Neural cell (in vitro differentiated cells): ENCODE results near the gene SOS1. TPM values are rescaled to one million over a fixed set of nuclear protein-coding genes. Genes with fewer than 3 reads are reported as not detected.

ENCODE experiments used
- H2AFZ ChIP-seq: fragments of 200-600, 300-800 bp; sonication (generic), shearing (Covaris generic); 2 replicates; pipeline ENCODE4 v1.6.0; 2014; ENCODE audit warnings: low read depth, mild to moderate bottlenecking, antibody characterized with exemption, low read length, moderate library complexity
- H3F3A ChIP-seq: fragments of 200-600 bp; shearing (Covaris generic); 2 replicates; pipeline ENCODE4 v1.6.1; 2016; ENCODE audit warnings: mild to moderate bottlenecking, moderate library complexity, mixed read lengths, antibody characterized with exemption, low read length; ENCODE audit not compliant: insufficient read depth, poor library complexity, severe bottlenecking
- H3K27ac ChIP-seq: fragments of 200-600, 300-800 bp; sonication (generic), shearing (Covaris generic); 2 replicates; pipeline ENCODE4 v1.5.1; 2014; ENCODE audit warnings: mild to moderate bottlenecking, low read length, moderate library complexity
- H3K27me3 ChIP-seq: fragments of 300-800, 200-600 bp; sonication (generic), shearing (Covaris generic); 2 replicates; pipeline ENCODE4 v1.6.0; 2014; ENCODE audit warnings: mild to moderate bottlenecking, low read depth, low read length, moderate library complexity; ENCODE audit not compliant: insufficient read depth
- H3K36me3 ChIP-seq: fragments of 300-800, 200-600 bp; sonication (generic), shearing (Covaris generic); 2 replicates; pipeline ENCODE4 v1.5.1; 2014; ENCODE audit warnings: mild to moderate bottlenecking, antibody characterized with exemption, low read length, moderate library complexity; ENCODE audit not compliant: insufficient read depth
- H3K4me2 ChIP-seq: fragments of 300-800, 200-600 bp; sonication (generic), shearing (Covaris generic); 2 replicates; pipeline ENCODE4 v1.6.0; 2014; ENCODE audit warnings: mild to moderate bottlenecking, low read length
- H3K4me3 ChIP-seq: fragments of 300-800, 200-600 bp; sonication (generic), shearing (Covaris generic); 2 replicates; pipeline ENCODE4 v1.5.1; 2014; ENCODE audit warnings: mild to moderate bottlenecking, low read length, moderate library complexity
- H3K79me2 ChIP-seq: fragments of 200-600 bp; shearing (Covaris generic); replicated peaks from 2 replicates; pipeline ENCODE4 v1.6.0; 2014; ENCODE audit warnings: mild to moderate bottlenecking, low read length, moderate library complexity; ENCODE audit not compliant: insufficient read depth
- H3K9ac ChIP-seq: fragments of 300-800, 200-600 bp; sonication (generic), shearing (Covaris generic); 2 replicates; pipeline ENCODE4 v1.6.1; 2016; ENCODE audit warnings: mild to moderate bottlenecking, low read length, mixed read lengths
- H3K9me2 ChIP-seq: fragments of 200-600 bp; shearing (Covaris generic); 2 replicates; pipeline ENCODE4 v1.6.1; 2016; ENCODE audit warnings: mild to moderate bottlenecking, low read length, mixed read lengths; ENCODE audit not compliant: insufficient read depth
- H3K9me3 ChIP-seq: fragments of 200-600, 300-800 bp; sonication (generic), shearing (Covaris generic); 2 replicates; pipeline ENCODE4 v1.6.1; 2016; ENCODE audit warnings: mild to moderate bottlenecking, mixed run types, low read length, moderate library complexity, mixed read lengths
- H4K20me1 ChIP-seq: fragments of 200-600 bp; shearing (Covaris generic); 2 replicates; pipeline ENCODE4 v1.6.1; 2016; ENCODE audit warnings: mild to moderate bottlenecking, mixed run types; ENCODE audit not compliant: insufficient read depth
- CTCF ChIP-seq: fragments of 450-650 bp; IDR thresholded peaks from 2 replicates; pipeline ENCODE4 v1.5.1; 2014; ENCODE audit warnings: antibody characterized with exemption, mild to moderate bottlenecking, moderate library complexity; ENCODE audit not compliant: poor library complexity, severe bottlenecking
- EP300 ChIP-seq: fragments of 450-650 bp; conservative IDR thresholded peaks from 2 replicates; pipeline ENCODE4 v1.6.1; 2014; ENCODE audit warnings: antibody characterized with exemption, mild to moderate bottlenecking, moderate library complexity; ENCODE audit not compliant: poor library complexity, severe bottlenecking
- EZH2 ChIP-seq: fragments of 200-600, 300-800 bp; shearing (Covaris generic), sonication (generic); IDR thresholded peaks from 2 replicates; pipeline ENCODE4 v1.6.1; 2014; ENCODE audit warnings: antibody characterized with exemption, low read length, borderline replicate concordance, mild to moderate bottlenecking; ENCODE audit not compliant: insufficient read depth, poor library complexity, severe bottlenecking
- MXI1 ChIP-seq: fragments of 450-650 bp; conservative IDR thresholded peaks from 2 replicates; pipeline ENCODE4 v1.6.1; 2014; ENCODE audit warnings: antibody characterized with exemption, mild to moderate bottlenecking; ENCODE audit not compliant: poor library complexity, severe bottlenecking
- POLR2AphosphoS5 ChIP-seq: IDR thresholded peaks from 2 replicates; pipeline ENCODE4 v1.6.1; 2012
- RAD21 ChIP-seq: fragments of 450-650 bp; conservative IDR thresholded peaks from 2 replicates; pipeline ENCODE4 v1.6.1; 2014; ENCODE audit warnings: antibody characterized with exemption, mild to moderate bottlenecking, moderate library complexity
- REST ChIP-seq: IDR thresholded peaks from 2 replicates; pipeline ENCODE4 v1.6.1; 2012; ENCODE audit warnings: borderline replicate concordance
- SMC3 ChIP-seq: fragments of 450-650 bp; conservative IDR thresholded peaks from 2 replicates; pipeline ENCODE4 v1.6.1; 2014; ENCODE audit warnings: antibody characterized with exemption, mild to moderate bottlenecking, moderate library complexity; ENCODE audit not compliant: poor library complexity
- TAF1 ChIP-seq: IDR thresholded peaks from 2 replicates; pipeline ENCODE4 v1.6.1; 2012; ENCODE audit warnings: low read depth
- polyA plus RNA-seq: library from polyadenylated mRNA; depleted of rRNA; stranded (reverse); fragments of >200 nt; gene quantifications from 2 replicates; pipeline ENCODE4 v1.2.3, GENCODE V29; 2014

Gene SOS1
- polyA plus RNA-seq, 1 donor from 2014 or later = 19.0 TPM

DNA sequence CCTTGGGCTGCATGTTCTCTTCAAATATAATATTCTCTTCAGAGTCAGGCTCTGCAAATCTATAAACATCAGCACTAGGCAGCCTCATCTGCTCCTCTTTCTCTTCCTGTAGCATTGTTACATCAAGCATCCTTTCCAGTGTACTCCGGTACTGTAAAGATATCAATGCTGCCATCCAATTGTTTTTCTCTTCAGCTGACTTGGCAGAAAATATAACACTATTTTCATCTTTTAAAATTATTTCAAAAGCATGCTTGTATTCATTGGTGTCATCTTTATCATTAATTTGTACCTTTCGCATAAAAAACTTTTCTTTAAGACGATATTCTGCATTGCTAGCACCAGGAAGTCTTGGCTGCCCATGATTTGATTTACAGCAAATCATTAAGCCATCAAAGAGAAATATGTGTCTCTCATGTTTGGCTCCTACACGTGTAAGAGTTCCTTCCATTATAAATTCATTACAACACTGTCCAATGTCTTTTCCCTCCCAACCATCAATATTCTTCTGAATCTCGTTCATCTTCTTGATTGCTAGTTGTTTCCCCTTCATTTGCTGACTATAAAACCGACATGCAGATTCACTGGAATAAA is 98.1 kb downstream of the SOS1 start:
- Histone ChIP-seq H2AFZ (no peak overlapping the region), H3K9me3 (no peaks in the 10 kb centered on the region), H3K9ac (no peak overlapping the region), H3K36me3 (no peaks in the 10 kb centered on the region), H3K79me2 (no peaks in the 10 kb centered on the region), H3K4me3 (no peak overlapping the region), H4K20me1 (no peaks in the 10 kb centered on the region), H3K9me2 (no peaks in the 10 kb centered on the region), H3F3A (no peaks in the 10 kb centered on the region), H3K4me2 (no peak overlapping the region), H3K27ac (no peak overlapping the region), H3K27me3 (no peaks in the 10 kb centered on the region)
- TF ChIP-seq RAD21 = no peak
- TF ChIP-seq TAF1 = no peak
- no peak for TF ChIP-seq POLR2AphosphoS5
- TF ChIP-seq EP300 = no peak

GRCh38 chr2:39020383-39020782 is 100.5 kb downstream of the SOS1 start:
- Histone ChIP-seq H2AFZ (no peak overlapping the region), H3K9me2 (no peaks in the 10 kb centered on the region), H3K27ac (no peak overlapping the region), H3K27me3 (no peaks in the 10 kb centered on the region), H3K9ac (no peak overlapping the region), H3K36me3 (no peaks in the 10 kb centered on the region), H3K79me2 (no peaks in the 10 kb centered on the region), H3F3A (no peaks in the 10 kb centered on the region), H3K9me3 (no peaks in the 10 kb centered on the region), H4K20me1 (no peaks in the 10 kb centered on the region), H3K4me3 (no peak overlapping the region), H3K4me2 (no peak overlapping the region)
- TF ChIP-seq MXI1 (no peak), EZH2 (no peak), REST (no peak), SMC3 (no peak), CTCF (no peak), EP300 (no peak), POLR2AphosphoS5 (no peak), TAF1 (no peak)
